ENCODE data around the gene ERCC4. TPM values are rescaled to one million over a fixed set of nuclear protein-coding genes. Genes with fewer than 3 reads are reported as not detected.

Gene ERCC4
- total RNA-seq, 1 experiment from 2014 or later = 23.4 TPM

- no peak overlapping the region for H3K27ac ChIP-seq (ENCODE audit: low read length)
- no TSS peak for BruUV-seq (replicated peaks)
- ChIA-PET POLR2A (no interaction called here), CTCF (interaction anchor here (0.6 kb wide), 1 partner anchor 366 kb away, joined by 4 read pairs; no protein-coding TSS in a partner anchor)
- H3K36me3 ChIP-seq (ENCODE audit: control insufficient read depth, insufficient read depth, low read length) = no peaks in the 10 kb centered on the region
- H3K4me3 ChIP-seq (ENCODE audit: low read depth in 2 of 2, low read length in 2 of 2) = no peak overlapping the region
- intact Hi-C loops (cut with micrococcal nuclease; ENCODE audit: unreplicated experiment) (no loop called here), in situ Hi-C loops (cut with HindIII; ENCODE audit: low pct_unique_long_range_greater_than_20kb, low sequenced_read_pairs) (no loop called here)
- TF ChIP-seq SIN3A (IDR thresholded peaks at IDR 0.05; ENCODE audit: borderline replicate concordance, insufficient read depth, low read depth, low read length) (no peak), POLR2AphosphoS5 (IDR thresholded peaks at IDR 0.05; ENCODE audit: low read depth, low read length) (no peak), CTCF (IDR thresholded peaks at IDR 0.05) (no peak), REST (IDR thresholded peaks at IDR 0.05; ENCODE audit: insufficient read depth in 1 of 2, low read depth in 2 of 2, low read length in 1 of 2) (no peak), TCF7L2 (IDR thresholded peaks at IDR 0.05; ENCODE audit: low read depth, low read length) (no peak)
- ATAC-seq = no peak
- H3K9me3 ChIP-seq (ENCODE audit: control insufficient read depth, insufficient read depth, low read depth, low read length) = 0 out of 2 replicates have a peak, but pooled peaks cover 4% of the 10 kb centered on the region
- H3K4me1 ChIP-seq (ENCODE audit: control insufficient read depth, insufficient read depth, low read length) = no peaks in the 10 kb centered on the region
- no peak for DNase-seq (ENCODE audit: low read depth, low spot score)
- H3K27me3 ChIP-seq (ENCODE audit: control insufficient read depth, insufficient read depth, low read length) = peaks cover 10% of the 10 kb centered on the region; the same call in 1 of the 2 replicates
Measured at GRCh38 chr16:13913374-13914292, 6.3 kb upstream of the ERCC4 start.

GRCh38 chr16:13915033-13915635 lies 4.8 kb upstream of the ERCC4 start:
- Histone ChIP-seq H3K4me1 (ENCODE audit: control insufficient read depth, insufficient read depth, low read length) (no peaks in the 10 kb centered on the region), H3K36me3 (ENCODE audit: control insufficient read depth, insufficient read depth, low read length) (no peaks in the 10 kb centered on the region), H3K27ac (ENCODE audit: low read length) (no peak overlapping the region), H3K9me3 (ENCODE audit: control insufficient read depth, insufficient read depth, low read depth, low read length) (0 out of 2 replicates have a peak, but pooled peaks cover 4% of the 10 kb centered on the region), H3K4me3 (ENCODE audit: low read depth in 2 of 2, low read length in 2 of 2) (no peak overlapping the region), H3K27me3 (ENCODE audit: control insufficient read depth, insufficient read depth, low read length) (peaks cover 10% of the 10 kb centered on the region; the same call in 1 of the 2 replicates)
- ChIA-PET CTCF (no interaction called here), POLR2A (no interaction called here)
- DNase-seq (ENCODE audit: low read depth, low spot score) (no peak), ATAC-seq (no peak)
- BruUV-seq (replicated peaks) = no TSS peak
- TF ChIP-seq POLR2AphosphoS5 (IDR thresholded peaks at IDR 0.05; ENCODE audit: low read depth, low read length) (no peak), CTCF (IDR thresholded peaks at IDR 0.05) (no peak), TCF7L2 (IDR thresholded peaks at IDR 0.05; ENCODE audit: low read depth, low read length) (no peak)
- intact Hi-C loops (cut with micrococcal nuclease; ENCODE audit: unreplicated experiment) (no loop called here), in situ Hi-C loops (cut with HindIII; ENCODE audit: low pct_unique_long_range_greater_than_20kb, low sequenced_read_pairs) (no loop called here)

Data from Panc1 (cell line).